Gastroesophageal sphincter (tissue), 3 donors: Measurements from ENCODE around the gene KHDRBS1.

Experiments
- CTCF ChIP-seq, 4 experiments: fragments of 200-600 bp in 2 of 4; fragments of 450-650 bp in 2 of 4; sonication (generic) in 1 of 4; IDR thresholded peaks; one replicate each; pipeline ENCODE4 v1.5.1; 2017 to 2019; ENCODE audit warnings: antibody characterized with exemption in 4 of 4, mild to moderate bottlenecking in 2 of 4, moderate library complexity in 2 of 4
- POLR2AphosphoS5 ChIP-seq: sonication (generic); formaldehyde crosslinking; IDR thresholded peaks from one replicate; pipeline ENCODE4 v1.6.1; 2017; ENCODE audit warnings: antibody characterized with exemption

DNA sequence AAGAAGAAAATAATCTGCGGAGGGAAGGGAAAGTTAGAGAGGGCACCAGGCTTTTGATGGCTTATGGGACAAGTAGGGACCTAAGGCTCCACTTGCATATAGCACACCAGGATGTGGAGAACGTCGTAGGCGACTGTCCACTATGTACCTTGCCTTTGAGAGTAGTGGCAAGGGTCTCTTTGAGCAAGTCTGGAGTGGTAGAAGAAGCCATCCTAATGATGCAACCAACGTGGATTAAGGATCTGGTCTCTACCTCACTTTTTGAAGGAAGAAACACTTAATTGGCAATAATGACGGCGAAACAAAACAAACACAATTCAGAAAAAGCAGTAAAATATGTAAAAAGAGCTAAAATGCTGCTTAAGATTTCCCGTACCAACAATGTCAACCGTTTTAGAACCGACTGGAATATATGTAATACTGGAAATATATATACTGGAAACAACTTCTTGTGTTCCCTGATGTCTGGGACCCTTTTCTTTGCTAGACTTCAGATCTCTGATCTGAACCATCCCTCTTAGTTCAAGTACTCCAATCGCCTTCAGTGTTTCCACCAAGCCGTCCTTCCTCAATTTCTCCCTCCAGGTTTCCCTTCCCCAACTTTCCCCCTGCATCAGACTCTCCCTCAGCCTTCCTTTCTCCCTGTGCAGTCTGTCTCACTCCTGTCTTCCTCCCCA, 821 bp upstream of the KHDRBS1 start:
- TF ChIP-seq POLR2AphosphoS5 = no peak
- TF ChIP-seq CTCF (IDR thresholded peaks at IDR 0.05) = no peak
